DOHH2 (cell line): Measurements from ENCODE around the gene DAPK2.

Source experiments
- H3F3A ChIP-seq: fragments of 200-600 bp; sonication (generic), shearing (Covaris generic); 2 replicates; pipeline ENCODE4 v1.6.0; 2016; ENCODE audit warnings: antibody characterized with exemption, mild to moderate bottlenecking; ENCODE audit not compliant: control insufficient read depth, insufficient read depth
- H3K27ac ChIP-seq: fragments of 200-600 bp; sonication (generic); 2 replicates; pipeline ENCODE4 v1.5.1; 2014; ENCODE audit warnings: low read depth, mild to moderate bottlenecking, low read length, moderate library complexity
- H3K27me3 ChIP-seq: fragments of 200-600 bp; sonication (generic); 2 replicates; pipeline ENCODE4 v1.6.1; 2014; ENCODE audit warnings: mild to moderate bottlenecking, low read length, mixed read lengths; ENCODE audit not compliant: control insufficient read depth
- H3K36me3 ChIP-seq: fragments of 200-600 bp; sonication (generic); 2 replicates; pipeline ENCODE4 v1.6.1; 2014; ENCODE audit warnings: mild to moderate bottlenecking, low read length, moderate library complexity, mixed read lengths; ENCODE audit not compliant: control insufficient read depth
- H3K4me1 ChIP-seq: fragments of 200-600 bp; sonication (generic); 2 replicates; pipeline ENCODE4 v1.6.1; 2014; ENCODE audit warnings: mild to moderate bottlenecking, low read length, mixed read lengths; ENCODE audit not compliant: control insufficient read depth
- H3K4me2 ChIP-seq: fragments of 200-600 bp; sonication (generic); 2 replicates; pipeline ENCODE4 v1.6.0; 2014; ENCODE audit warnings: mild to moderate bottlenecking, low read length, moderate library complexity
- H3K4me3 ChIP-seq: fragments of 200-600 bp; sonication (generic); 2 replicates; pipeline ENCODE4 v1.5.1; 2014; ENCODE audit warnings: mild to moderate bottlenecking, low read length, mixed read lengths
- H3K79me2 ChIP-seq: fragments of 200-600 bp; sonication (generic); 2 replicates; pipeline ENCODE4 v1.6.1; 2014; ENCODE audit warnings: mild to moderate bottlenecking, low read length, mixed read lengths; ENCODE audit not compliant: control insufficient read depth
- H3K9me2 ChIP-seq: fragments of 200-600 bp; sonication (generic); replicated peaks from 2 replicates; pipeline ENCODE4 v1.6.1; 2014; ENCODE audit warnings: mild to moderate bottlenecking, low read length, mixed read lengths; ENCODE audit not compliant: control insufficient read depth
- H3K9me3 ChIP-seq: fragments of 200-600 bp; sonication (generic); 2 replicates; pipeline ENCODE4 v1.6.1; 2014; ENCODE audit warnings: antibody characterized with exemption, low read length, mixed read lengths; ENCODE audit not compliant: control insufficient read depth, insufficient read depth
- H4K20me1 ChIP-seq: fragments of 200-600 bp; sonication (generic); 2 replicates; pipeline ENCODE4 v1.6.0; 2014; ENCODE audit warnings: low read depth, mild to moderate bottlenecking, antibody characterized with exemption, low read length, moderate library complexity; ENCODE audit not compliant: control insufficient read depth, insufficient read depth
- EZH2phosphoT487 ChIP-seq: fragments of 200-600 bp; sonication (generic); IDR thresholded peaks from 2 replicates; pipeline ENCODE4 v1.6.1; 2017; ENCODE audit warnings: borderline replicate concordance, mild to moderate bottlenecking, antibody characterized with exemption, low read length, moderate library complexity, mixed read lengths
- TF ChIP-seq, protein P1 (sequence below): fragments of 200-600 bp; sonication (generic); IDR thresholded peaks from one replicate; pipeline ENCODE4 v1.5.1; 2014; ENCODE audit warnings: antibody characterized with exemption, mild to moderate bottlenecking, low read depth, low read length; ENCODE audit not compliant: poor library complexity, severe bottlenecking

Gene DAPK2

GRCh38 chr15:63869371-63870042 lies 176.8 kb downstream of the DAPK2 start:
- H3F3A ChIP-seq: no peaks in the 10 kb centered on the region

GRCh38 chr15:63864186-63864585 lies 182.1 kb downstream of the DAPK2 start:
- Histone ChIP-seq H3K27ac (no peak overlapping the region), H3K9me3 (no peaks in the 10 kb centered on the region), H3K4me2 (no peak overlapping the region), H3K36me3 (no peaks in the 10 kb centered on the region), H3K27me3 (no peaks in the 10 kb centered on the region), H3K4me3 (no peak overlapping the region), H3K79me2 (no peaks in the 10 kb centered on the region), H3F3A (no peaks in the 10 kb centered on the region), H4K20me1 (no peaks in the 10 kb centered on the region), H3K9me2 (no peaks in the 10 kb centered on the region), H3K4me1 (no peaks in the 10 kb centered on the region)
- TF ChIP-seq, protein P1, sequence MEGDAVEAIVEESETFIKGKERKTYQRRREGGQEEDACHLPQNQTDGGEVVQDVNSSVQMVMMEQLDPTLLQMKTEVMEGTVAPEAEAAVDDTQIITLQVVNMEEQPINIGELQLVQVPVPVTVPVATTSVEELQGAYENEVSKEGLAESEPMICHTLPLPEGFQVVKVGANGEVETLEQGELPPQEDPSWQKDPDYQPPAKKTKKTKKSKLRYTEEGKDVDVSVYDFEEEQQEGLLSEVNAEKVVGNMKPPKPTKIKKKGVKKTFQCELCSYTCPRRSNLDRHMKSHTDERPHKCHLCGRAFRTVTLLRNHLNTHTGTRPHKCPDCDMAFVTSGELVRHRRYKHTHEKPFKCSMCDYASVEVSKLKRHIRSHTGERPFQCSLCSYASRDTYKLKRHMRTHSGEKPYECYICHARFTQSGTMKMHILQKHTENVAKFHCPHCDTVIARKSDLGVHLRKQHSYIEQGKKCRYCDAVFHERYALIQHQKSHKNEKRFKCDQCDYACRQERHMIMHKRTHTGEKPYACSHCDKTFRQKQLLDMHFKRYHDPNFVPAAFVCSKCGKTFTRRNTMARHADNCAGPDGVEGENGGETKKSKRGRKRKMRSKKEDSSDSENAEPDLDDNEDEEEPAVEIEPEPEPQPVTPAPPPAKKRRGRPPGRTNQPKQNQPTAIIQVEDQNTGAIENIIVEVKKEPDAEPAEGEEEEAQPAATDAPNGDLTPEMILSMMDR: no peak

More at GRCh38 chr15:63869371-63870042, 176.8 kb downstream of the DAPK2 start:
- Histone ChIP-seq H3K79me2 (no peaks in the 10 kb centered on the region), H3K4me2 (no peak overlapping the region), H3K36me3 (no peaks in the 10 kb centered on the region), H3K4me1 (peaks cover 10% of the 10 kb centered on the region), H3K27me3 (no peaks in the 10 kb centered on the region), H3K9me3 (no peaks in the 10 kb centered on the region), H4K20me1 (no peaks in the 10 kb centered on the region), H3K9me2 (no peaks in the 10 kb centered on the region), H3K27ac (no peak overlapping the region), H3K4me3 (no peak overlapping the region)
- TF ChIP-seq, protein P1: no peak
- no peak for TF ChIP-seq EZH2phosphoT487

GRCh38 chr15:63861946-63862517 lies 184.3 kb downstream of the DAPK2 start:
- H3F3A ChIP-seq: no peaks in the 10 kb centered on the region
- H3K9me3 ChIP-seq: no peaks in the 10 kb centered on the region
- no peaks in the 10 kb centered on the region for H3K4me1 ChIP-seq
- no peaks in the 10 kb centered on the region for H3K27me3 ChIP-seq
- H3K36me3 ChIP-seq: no peaks in the 10 kb centered on the region
- no peaks in the 10 kb centered on the region for H4K20me1 ChIP-seq
- no peaks in the 10 kb centered on the region for H3K79me2 ChIP-seq
- no peak overlapping the region for H3K4me3 ChIP-seq
- H3K4me2 ChIP-seq: no peak overlapping the region
- TF ChIP-seq, protein P1: no peak
- TF ChIP-seq EZH2phosphoT487: no peak
- no peaks in the 10 kb centered on the region for H3K9me2 ChIP-seq
- no peak overlapping the region for H3K27ac ChIP-seq
